HG03460 (cell line): ENCODE measurements around the gene SLAMF8.

ENCODE experiments used
- ATAC-seq: cut with Tn5 transposase; IDR thresholded peaks from one replicate; pipeline ENCODE4 v1.9.1; 2021; ENCODE audit not compliant: unreplicated experiment

SLAMF8 gene

GRCh38 chr1:159868766-159869165 lies 42.1 kb downstream of the SLAMF8 start:
- no peak for ATAC-seq

GRCh38 chr1:159869173-159869572 lies 42.5 kb downstream of the SLAMF8 start:
- no peak for ATAC-seq

GRCh38 chr1:159869607-159870006 lies 42.9 kb downstream of the SLAMF8 start:
- no peak for ATAC-seq

DNA sequence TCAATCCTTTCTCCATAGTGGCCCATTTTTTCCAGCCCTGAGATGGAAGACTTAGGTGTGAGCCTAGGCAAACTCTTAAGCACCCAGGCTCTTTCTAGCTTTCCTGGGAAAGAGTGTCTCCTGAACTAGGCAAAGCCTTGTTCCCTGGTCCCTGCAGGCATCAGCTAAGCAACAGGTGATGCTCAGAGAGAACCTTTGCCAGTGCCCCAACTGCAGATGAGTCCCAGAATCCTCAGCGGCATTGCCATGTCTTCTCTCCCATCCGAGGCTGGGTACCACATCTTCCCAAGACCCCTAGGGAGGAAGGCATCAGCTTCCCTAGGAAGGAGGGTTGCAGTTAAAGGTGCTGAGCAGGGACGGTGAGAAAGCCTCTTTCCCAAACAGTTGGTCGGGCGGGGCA lies 44.0 kb downstream of the SLAMF8 start:
- ATAC-seq, result no peak

- no peak for ATAC-seq
Measured at GRCh38 chr1:159872891-159873290, 46.2 kb downstream of the SLAMF8 start.

- ATAC-seq, result no peak
Measured at GRCh38 chr1:159873530-159874143, 47.0 kb downstream of the SLAMF8 start.

GRCh38 chr1:159877695-159878444 lies 51.2 kb downstream of the SLAMF8 start:
- ATAC-seq, result no peak

DNA sequence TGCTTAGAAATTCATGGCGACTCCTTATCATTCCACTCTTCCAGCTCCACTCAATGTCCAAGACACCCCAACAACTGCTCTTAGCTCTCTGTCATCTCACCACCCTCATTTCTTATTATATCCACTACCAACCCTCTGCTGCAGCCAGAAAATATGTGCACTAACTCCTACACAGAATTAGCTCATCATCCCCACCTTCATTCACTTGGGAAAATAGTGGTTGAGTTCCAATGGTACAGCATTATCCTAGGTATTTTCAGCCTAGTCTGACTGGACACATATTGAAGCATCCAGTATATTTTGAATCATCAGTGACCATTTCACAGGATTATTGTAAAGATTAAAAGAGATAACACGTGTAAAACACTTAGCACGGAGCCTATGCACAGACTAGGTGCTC lies 52.5 kb downstream of the SLAMF8 start:
- ATAC-seq, result no peak

DNA sequence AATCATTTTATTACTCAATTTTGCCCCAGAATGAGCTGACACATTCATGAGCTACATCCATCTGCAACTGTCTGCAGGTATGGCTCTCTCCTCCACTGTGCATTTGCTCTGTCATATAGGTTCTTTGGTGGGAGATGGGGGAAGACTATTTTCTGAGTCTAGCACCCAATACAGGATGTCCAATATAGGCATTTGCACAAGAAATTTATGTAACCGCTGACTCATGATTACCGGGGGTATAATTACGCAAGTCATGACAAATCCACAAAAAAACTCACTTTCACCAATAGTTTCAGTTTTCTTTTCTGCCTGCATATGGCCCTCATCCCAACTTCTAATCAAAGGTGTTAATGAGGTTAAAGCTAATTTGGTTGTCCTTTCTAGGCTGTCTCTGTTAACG lies 53.3 kb downstream of the SLAMF8 start:
- ATAC-seq, result no peak

DNA sequence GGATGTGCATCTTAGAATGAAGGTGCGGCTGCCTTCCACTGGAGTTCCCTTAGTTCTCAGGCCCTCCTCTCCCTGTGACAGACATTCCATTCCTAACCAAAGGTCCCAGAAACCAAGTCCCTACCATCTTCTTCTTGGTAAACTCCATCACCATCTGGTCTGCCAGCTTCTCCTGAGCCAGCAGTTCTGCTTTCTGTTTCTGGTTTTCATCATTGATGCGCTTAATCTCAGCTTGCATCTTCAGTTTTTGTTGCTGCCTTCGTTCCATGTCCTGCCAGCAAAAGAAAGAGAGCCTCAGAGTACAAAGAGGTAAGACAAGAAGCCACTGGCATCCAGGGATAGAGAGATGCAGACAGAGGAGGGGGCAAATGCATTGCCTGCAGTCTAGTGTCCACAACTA lies 53.8 kb downstream of the SLAMF8 start:
- no peak for ATAC-seq

DNA sequence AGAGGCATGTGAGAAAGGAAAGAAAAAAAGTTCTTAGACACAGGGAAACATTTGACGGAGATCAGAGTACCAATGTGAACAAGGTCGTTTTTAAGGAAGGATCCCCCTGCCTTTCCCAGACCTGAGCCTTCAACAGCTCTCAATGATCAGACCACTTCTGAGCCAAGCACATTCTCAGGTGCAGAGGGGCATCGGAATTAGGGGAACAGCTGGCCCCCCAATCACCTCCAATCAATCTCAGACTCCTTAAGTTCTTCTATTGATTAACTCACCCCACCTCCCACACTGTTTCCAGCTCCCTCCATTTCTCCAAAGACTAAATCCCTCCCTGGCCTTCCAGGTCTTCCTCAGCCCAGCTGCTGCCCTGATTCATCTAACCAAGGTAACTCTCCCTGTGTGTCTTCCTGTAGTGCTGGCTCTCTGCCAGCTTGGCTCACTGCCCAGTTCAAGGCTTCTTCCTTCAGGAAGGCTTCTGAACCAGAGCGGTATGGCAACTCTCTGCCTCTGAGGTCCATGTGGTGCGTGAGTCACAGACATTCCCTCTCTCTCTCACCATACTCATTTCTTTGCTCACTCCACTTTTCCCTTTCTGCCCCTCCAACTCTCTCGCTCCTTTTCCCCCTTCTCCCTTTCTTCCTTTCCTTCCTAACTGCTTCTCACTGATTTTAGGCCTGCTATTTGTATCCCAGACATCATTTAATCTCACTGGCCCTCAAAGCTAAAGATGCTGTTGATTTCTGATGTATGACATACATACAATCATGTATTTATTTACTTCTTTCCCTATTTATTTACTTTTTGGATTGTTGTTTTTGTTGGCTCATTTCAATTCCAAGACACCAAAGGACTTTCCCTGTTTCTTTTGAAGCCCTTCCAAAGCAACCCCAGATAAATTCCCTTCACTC lies 55.2 kb downstream of the SLAMF8 start:
- no peak for ATAC-seq

GRCh38 chr1:159882527-159882862 lies 55.8 kb downstream of the SLAMF8 start:
- no peak for ATAC-seq

DNA sequence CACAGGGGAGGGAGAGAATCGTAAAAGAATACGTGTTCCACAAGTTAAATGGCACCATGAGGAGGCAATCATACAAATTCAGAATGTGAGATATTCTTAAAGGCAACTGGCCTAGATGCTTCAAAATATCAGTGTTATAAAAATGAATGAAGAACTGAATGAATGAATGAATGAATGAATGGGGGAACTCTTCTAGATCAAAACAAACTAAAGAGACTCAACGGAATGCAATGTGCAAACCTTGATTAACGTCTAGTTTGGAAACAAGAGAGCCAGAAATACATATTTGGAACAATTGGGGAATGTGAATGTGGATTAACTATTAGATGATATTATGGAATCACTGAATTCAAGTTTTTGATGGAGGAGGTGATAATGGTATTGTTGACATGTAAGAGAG lies 56.5 kb downstream of the SLAMF8 start:
- no peak for ATAC-seq

DNA sequence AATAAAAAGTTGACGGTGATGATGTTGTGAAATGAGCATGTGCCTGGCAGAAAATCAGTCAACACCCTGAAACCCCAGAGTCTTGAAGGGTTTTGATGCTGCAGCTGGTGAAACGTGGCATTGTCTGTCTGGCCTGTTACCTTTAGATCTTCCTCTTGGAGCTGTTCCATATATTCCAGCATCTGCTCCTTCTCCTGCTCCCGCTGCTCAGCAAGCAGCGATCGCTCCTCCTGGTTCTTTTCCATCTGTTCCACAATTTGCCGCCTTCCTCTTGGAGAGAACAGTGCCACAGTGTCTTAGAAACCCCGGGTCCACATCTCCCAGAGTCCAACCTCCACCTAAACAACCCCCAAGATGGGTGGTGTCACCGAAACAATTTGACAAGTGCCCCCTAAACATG lies 57.6 kb downstream of the SLAMF8 start:
- ATAC-seq, result no peak
